ENCODE data around the gene NRF1. TPM values are rescaled to one million over a fixed set of nuclear protein-coding genes. Genes with fewer than 3 reads are reported as not detected.

NRF1 gene
- total RNA-seq, 4 donors from 2014 or later, result 16.9 to 37.1 (median 27.0) TPM

DNA sequence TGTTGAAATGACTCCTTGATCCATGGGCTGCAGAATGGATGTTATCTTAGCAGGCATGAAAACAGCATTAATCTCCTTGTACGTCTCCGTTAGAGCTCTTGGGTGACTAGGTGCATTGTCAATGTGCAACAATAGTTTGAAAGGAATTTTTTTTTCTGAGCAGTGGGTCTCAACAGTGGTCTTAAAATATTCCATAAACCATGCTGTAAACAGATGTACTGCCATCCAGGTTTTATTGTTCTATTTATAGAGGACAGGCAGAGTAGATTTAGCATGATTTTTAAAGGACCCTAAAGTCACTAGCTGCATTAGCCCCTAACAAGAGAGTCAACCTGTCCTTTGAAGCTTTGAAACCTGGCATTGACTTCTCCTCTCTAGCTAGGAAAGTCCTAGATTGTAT is 64.0 kb downstream of the NRF1 start:
- no peak overlapping the region for H3K27ac ChIP-seq
- H3K27me3 ChIP-seq, result no peaks in the 10 kb centered on the region
- no peak for DNase-seq
- TF ChIP-seq CTCF (IDR thresholded peaks at IDR 0.05) (no peak), POLR2A (IDR thresholded peaks at IDR 0.05) (no peak)
- 96 to 98% methylated on average over 2 of the region's 2 CpGs for WGBS, 2 donors
- H3K36me3 ChIP-seq, result peaks cover 12 to 14% of the 10 kb centered on the region in 2 donors
- H3K9me3 ChIP-seq, result no peaks in the 10 kb centered on the region
- intact Hi-C loops (cut with DNase I), result no loop called here
- no peak overlapping the region for H3K4me3 ChIP-seq (replicated peaks in 1 of 3)
- peaks cover 1 to 6% of the 10 kb centered on the region in 2 donors for H3K4me1 ChIP-seq

DNA sequence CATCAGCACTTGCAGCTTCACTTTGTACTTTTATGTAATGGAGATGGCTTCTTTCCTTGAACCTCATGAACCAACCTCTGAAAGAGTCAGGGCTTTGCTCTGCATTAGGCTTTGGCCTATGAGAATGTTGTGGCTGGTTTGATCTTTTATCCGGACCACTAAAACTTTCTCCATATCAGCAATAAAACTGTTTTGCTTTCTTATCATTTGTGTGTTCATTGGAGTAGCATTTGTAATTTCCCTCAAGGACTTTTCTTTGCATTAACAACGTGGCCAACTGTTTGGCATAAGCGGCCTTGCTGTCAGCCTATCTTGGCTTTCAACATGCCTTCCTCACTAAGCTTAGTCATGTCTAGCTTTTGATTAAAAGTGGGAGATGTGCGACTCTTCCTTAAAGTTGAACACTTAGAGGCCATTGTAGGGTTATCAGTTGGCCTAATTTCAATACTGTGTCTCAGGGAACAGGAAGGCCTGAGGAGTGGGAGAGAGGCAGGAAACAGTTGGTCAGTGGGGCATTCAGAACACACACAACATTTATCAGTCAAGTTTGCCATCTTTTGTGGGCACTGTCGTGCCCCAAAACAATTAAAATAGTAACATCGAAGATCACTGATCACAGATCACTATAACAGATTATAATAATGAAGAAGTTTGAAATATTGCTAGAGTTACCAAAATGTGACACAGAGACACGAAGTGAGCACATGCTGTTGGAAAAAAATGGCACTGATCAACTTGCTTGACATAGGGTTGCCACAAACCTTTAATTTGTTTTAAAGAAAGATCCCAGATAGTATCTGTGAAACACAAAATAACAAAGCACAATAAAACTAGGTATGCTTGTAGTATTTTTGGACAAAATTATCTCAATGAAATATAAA is 64.7 kb downstream of the NRF1 start:
- no peak overlapping the region for H3K27ac ChIP-seq
- H3K36me3 ChIP-seq, result peaks cover 12 to 14% of the 10 kb centered on the region in 2 donors
- TF ChIP-seq CTCF (IDR thresholded peaks at IDR 0.05) (no peak), POLR2A (IDR thresholded peaks at IDR 0.05) (no peak)
- H3K4me1 ChIP-seq, result no peaks in the 10 kb centered on the region
- DNase-seq, result no peak
- no peaks in the 10 kb centered on the region for H3K27me3 ChIP-seq
- H3K9me3 ChIP-seq, result no peaks in the 10 kb centered on the region
- WGBS, 2 donors, result 95% methylated on average over 7 of the region's 7 CpGs
- intact Hi-C loops (cut with DNase I), result no loop called here
- H3K4me3 ChIP-seq (replicated peaks in 1 of 3), result no peak overlapping the region

DNA sequence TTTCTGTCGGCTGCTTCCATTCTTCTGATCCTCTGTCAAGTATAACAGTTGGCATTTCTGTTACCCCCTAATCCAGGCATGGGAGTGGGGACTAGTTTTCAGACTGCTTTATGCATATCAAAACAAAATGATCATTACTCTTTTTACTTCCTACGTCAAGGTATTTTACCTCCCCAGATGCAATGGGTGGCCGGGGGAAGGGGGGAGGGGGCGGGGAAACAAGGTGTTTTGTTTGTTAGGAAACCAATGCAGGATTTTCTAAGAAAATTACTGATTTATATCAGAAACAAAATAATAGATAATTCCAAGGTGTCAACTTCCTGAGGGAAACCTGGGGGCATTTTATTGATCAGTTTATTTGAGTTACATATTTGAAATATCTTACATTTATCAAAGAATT is 66.3 kb downstream of the NRF1 start:
- no peak for DNase-seq
- Histone ChIP-seq H3K36me3 (peaks cover 12 to 14% of the 10 kb centered on the region in 2 donors), H3K9me3 (no peaks in the 10 kb centered on the region), H3K4me3 (replicated peaks in 1 of 3) (no peak overlapping the region), H3K27ac (no peak overlapping the region), H3K27me3 (no peaks in the 10 kb centered on the region), H3K4me1 (no peaks in the 10 kb centered on the region)
- TF ChIP-seq CTCF (IDR thresholded peaks at IDR 0.05) (no peak), POLR2A (IDR thresholded peaks at IDR 0.05) (no peak)
- 91 to 96% methylated on average over 4 of the region's 4 CpGs for WGBS, 2 donors
- intact Hi-C loops (cut with DNase I), result no loop called here

DNA sequence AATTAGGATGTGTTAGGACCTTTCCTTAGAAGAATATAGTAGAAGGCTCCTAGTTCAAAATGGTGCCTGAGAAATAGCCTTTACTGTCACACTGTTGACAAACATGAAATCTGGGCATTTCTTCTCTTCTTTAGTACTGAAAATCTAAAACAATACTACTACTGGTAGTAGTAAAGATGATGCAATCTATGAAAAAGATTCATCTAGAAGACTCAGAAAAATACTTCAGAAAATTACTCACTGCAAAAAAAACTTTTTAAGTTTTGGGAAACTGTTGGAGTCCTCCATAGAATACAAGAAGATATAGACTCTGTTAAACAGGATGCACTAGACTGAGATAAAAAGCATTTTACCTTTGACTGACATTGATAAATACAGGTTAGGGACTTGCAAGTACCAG is 67.1 kb downstream of the NRF1 start:
- Histone ChIP-seq H3K4me1 (no peaks in the 10 kb centered on the region), H3K4me3 (replicated peaks in 1 of 3) (no peak overlapping the region), H3K27me3 (no peaks in the 10 kb centered on the region), H3K27ac (no peak overlapping the region), H3K36me3 (peaks cover 12 to 14% of the 10 kb centered on the region in 2 donors), H3K9me3 (no peaks in the 10 kb centered on the region)
- TF ChIP-seq CTCF (IDR thresholded peaks at IDR 0.05), result no peak
- TF ChIP-seq POLR2A (IDR thresholded peaks at IDR 0.05), result no peak
- intact Hi-C loops (cut with DNase I), result no loop called here
- DNase-seq, result no peak

GRCh38 chr7:129680400-129680799 is 68.9 kb downstream of the NRF1 start:
- no peak overlapping the region for H3K27ac ChIP-seq
- no peak for TF ChIP-seq CTCF (IDR thresholded peaks at IDR 0.05)
- TF ChIP-seq POLR2A (IDR thresholded peaks at IDR 0.05), result no peak
- intact Hi-C loops (cut with DNase I), result no loop called here
- no peak for DNase-seq
- peaks cover 1 to 7% of the 10 kb centered on the region in 2 donors for H3K36me3 ChIP-seq
- WGBS, 2 donors, result 94 to 100% methylated on average over 1 of the region's 1 CpG
- H3K27me3 ChIP-seq, result no peaks in the 10 kb centered on the region
- H3K9me3 ChIP-seq, result no peaks in the 10 kb centered on the region
- no peak overlapping the region for H3K4me3 ChIP-seq (replicated peaks in 1 of 3)
- no peaks in the 10 kb centered on the region for H3K4me1 ChIP-seq

Measured in thyroid gland (tissue), 4 donors.